ENCODE measurements around the gene PTAR1.
"Not testable (repeated sequence)": the region's sequence is repeated elsewhere in the genome, so short reads cannot be mapped to it uniquely, and the experiment has no call there.

PTAR1 gene, protein sequence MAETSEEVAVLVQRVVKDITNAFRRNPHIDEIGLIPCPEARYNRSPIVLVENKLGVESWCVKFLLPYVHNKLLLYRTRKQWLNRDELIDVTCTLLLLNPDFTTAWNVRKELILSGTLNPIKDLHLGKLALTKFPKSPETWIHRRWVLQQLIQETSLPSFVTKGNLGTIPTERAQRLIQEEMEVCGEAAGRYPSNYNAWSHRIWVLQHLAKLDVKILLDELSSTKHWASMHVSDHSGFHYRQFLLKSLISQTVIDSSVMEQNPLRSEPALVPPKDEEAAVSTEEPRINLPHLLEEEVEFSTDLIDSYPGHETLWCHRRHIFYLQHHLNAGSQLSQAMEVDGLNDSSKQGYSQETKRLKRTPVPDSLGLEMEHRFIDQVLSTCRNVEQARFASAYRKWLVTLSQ

DNA sequence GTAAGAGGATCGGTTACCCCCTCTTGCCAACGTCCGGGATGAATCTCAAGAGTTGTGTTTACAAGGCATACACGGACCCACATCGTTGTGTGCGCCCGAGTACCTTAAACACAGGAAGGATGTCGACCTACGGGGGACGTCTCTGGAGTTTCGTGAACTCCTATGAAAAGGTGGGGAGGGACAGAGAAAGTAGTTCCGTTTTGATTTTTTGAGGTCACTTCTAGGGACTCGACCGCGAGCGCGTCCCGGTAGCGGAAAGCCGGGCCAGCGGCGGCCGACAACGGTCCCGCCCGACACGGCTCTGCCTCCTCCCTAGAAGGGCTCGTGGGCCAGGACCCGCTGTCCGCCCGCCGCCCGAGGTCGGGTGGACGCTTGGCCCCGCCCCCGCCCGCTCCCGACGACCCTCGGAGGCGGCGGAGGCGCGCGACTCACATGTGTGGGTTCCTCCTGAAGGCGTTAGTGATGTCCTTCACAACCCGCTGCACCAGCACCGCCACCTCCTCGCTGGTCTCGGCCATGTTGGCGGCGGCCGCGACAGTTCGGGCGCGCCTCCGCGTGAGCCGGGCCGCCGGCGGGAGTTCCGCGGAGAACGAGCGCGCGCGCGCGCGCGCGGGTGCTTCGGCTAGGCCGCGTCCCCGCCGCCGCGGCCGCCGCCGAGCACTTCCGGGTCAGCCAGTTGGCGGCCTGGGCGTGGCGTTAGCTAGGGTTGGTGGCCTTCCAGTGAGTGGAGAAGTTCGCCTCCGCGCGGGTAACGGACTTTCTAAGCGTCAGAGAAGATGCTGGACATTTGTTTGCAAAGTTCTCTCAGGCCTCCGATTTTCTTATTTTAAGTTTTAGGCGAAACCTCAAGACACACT lies at the start of gene PTAR1:
PTAR1 (minus strand) TSS at position 591 of the 857 bp plus-strand sequence; CDS start at position 518, 73 bp downstream.
- peak; percentile 88 for DNase-seq

DNA sequence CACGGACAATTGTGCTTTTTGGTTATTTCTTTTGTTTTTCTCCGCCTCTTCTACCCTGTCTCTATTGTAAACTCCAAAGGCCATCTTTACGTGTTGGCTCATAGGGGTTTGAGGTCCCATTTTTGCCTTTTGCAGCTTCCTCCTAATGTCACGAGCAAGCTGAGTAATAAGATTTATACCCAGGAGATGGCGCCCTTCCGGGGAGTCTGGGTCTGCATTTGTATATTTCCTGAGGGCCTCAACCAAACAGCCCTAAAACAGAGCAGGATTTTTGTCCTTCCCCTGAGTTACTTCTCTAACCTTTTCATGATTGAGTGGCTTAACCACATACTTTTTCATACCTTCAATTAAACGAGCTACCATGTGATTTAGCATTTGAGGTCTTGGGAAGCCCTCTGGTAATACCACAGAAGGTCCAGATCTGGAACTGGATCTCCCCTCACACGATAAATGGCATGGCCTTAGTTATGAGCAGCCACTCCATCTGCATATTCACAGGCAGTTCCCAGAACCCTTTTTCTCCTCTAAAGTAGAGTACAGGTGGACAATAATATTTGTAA lies 49.6 kb upstream of the PTAR1 start:
- DNase-seq = peak; percentile 3

DNA sequence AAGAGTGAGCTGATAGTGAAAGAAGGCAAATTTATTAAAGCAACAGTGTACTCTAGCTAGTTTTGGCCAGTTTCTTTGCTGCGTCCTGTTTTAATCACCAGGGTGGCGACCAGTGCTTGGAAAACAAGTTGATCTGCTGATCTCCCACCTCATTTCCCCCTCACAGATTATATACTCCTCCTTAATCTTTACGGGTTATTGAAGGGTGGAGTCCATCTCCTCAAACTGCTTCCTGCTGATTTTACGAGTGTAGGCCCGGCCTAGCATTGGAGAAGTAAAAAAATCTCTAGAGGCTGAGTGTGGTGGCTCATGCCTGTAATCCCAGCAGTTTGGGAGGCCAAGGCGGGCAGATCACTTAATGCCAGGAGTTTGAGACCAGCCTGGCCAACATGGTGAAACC lies 46.8 kb upstream of the PTAR1 start:
- no peak for DNase-seq

DNA sequence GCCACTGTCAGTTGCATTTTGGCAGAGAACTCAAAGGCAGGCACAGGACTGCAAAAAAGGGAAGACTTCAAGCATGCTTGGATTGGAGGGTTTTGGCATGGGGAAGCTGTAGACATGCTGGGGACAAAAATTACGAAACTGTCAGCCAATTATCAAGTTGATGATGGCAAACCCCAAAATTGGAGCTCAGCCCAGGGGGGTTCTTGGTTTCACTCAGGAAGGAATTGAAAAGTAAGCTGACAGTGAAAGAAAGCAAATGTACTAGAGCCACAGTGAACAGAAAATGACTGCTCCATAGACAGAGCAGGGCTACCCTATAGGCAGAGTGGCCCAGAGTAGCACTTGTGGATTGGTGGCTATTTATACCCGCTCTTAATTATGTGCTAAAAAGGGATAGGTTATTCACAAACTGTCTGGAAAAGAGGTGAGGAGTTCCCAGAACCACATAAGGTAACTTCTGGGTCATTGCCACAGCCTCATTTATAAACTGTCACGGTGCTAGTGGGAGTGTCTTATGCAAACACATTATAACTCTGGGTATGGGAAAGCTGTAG lies 46.2 kb upstream of the PTAR1 start:
- no peak for DNase-seq

DNA sequence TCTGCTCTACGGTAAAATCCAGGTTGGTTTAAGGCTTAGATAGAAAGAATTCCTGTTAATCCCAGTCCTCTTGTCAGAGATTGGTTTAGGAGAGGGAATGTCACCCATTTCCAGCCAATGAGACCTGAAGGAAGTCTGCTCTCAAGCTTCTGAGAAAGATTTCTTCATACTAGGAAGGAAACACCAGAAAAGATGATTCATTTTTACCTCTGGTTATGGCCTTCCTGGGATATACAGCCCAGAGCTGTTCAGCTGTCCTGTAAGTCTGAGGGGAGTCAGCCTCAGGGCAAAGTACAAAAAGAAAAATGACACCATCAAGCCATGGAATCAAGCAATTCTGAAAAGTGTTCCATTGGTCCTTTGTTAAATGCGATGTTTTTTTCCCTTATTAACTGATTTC lies 42.2 kb upstream of the PTAR1 start:
- no peak for DNase-seq

DNA sequence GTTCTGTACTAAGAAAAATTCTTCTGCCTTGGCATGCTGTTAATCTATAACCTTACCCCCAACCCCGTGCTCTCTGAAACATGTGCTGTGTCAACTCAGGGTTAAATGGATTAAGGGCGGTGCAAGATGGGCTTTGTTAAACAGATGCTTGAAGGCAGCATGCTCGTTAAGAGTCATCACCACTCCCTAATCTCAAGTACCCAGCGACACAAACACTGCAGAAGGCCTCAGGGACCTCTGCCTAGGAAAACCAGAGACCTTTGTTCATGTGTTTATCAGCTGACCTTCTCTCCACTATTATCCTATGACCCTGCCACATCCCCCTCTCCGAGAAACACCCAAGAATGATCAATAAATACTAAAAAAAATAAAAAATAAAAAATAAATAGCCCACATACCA lies 40.2 kb upstream of the PTAR1 start:
- DNase-seq = not testable (repeated sequence)

DNA sequence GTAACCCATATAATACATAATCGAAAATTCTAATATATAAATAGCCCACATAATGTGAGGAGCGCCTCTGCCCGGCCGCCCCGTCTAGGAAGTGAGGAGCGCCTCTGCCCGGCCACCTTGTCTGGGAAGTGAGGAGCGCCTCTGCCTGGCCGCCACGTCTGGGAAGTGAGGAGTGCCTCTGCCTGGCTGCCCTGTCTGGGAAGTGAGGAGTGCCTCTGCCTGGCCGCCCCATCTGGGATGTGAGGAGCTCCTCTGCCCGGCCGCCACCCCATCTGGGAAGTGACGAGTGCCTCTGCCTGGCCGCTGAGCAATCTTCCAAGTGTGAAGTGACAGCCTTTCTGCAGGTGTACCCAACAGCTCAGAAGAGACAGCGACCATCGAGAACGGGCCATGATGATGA lies 39.7 kb upstream of the PTAR1 start:
- not testable (repeated sequence) for DNase-seq

DNA sequence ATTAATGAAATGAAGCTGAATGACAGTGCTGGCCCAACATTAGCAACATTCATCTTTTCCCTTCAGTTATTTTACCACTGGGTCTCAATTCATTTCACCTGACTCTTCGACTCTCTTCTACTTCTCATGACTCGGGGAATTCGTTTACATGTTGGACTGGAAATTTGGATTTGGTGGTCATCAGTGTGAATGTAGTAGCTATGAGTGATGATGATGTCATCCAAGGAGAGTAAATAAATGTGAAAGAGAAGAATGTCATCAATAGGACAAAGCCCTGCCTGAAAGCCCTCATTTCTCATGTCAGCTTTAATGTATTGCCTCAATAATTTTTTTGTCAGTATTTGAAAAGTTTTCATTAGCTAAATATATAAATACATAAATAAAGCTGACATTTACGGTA lies 38.9 kb upstream of the PTAR1 start:
- no peak for DNase-seq

DNA sequence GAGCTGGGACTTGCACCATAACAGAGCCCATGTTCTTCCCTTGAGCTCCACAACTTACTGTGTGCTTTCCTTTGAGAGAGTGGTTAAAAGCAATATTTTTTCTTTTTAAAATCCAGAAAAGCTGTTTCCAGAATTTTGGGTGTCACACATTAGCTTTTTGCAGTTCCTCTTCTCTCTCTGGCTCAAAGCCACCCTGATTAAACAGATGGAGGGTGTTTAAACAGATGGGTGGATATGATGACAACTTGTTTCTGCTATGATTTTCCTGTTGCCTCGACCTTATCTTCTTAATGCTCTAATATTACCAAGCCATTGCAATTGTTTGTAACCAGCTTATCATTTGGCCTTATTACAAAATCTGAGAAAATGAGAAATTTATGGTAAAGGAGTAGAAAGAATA lies 37.9 kb upstream of the PTAR1 start:
- DNase-seq = no peak

DNA sequence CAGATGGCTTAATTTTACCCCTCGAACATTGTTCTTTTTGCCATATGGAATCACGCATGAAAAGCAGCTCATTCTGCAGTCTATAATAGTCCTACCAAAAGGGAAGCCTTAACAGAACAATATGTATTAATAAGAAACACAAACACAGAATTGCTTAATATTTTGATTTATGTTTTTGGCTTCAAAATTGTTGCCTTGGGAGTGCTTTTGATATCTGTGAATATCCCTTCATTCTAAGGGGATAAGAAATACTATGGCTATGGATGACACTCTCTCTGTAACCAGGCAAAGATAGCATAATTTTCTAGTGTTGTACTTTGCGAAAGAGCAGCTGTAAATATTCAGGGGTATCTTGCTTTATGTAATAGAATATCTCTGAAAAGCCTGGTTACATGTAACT lies 34.5 kb upstream of the PTAR1 start:
- DNase-seq = no peak

DNA sequence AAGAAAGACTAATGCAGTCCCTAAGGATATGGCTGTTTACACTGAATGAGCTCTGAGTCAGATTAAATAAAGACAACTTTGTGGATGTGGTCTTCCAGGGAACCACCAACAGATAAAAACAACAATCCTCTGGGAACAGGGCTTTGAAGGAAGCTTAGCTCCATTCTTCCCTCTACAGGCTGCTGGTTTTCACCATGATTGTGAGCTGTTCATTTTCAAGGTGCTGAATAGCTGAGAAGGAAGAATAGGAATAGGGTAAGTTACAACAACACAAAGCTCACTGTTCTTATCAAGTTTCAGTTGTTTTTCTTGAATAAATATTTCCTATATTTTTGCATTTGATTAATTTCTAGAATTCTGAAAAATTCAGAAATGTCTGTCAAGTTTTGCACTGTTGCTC lies 25.9 kb upstream of the PTAR1 start:
- DNase-seq = no peak

DNA sequence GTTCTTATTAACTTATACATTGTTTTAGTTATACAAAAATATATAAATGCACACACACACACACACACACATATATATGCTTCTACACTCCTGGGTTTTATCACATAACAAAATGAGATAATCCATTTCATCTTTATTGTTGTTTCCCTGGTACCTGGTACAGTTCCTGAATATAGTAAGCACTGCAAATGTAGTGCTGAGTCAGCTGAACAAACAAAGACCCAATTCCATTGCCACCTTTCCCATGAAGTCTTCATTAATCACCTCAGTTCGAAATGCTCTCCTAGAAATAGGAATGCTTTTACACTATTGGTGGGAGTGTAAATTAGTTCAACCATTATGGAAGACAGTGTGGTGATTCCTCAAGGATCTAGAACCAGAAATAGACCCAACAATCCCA lies 13.4 kb upstream of the PTAR1 start:
- no peak for DNase-seq

DNA sequence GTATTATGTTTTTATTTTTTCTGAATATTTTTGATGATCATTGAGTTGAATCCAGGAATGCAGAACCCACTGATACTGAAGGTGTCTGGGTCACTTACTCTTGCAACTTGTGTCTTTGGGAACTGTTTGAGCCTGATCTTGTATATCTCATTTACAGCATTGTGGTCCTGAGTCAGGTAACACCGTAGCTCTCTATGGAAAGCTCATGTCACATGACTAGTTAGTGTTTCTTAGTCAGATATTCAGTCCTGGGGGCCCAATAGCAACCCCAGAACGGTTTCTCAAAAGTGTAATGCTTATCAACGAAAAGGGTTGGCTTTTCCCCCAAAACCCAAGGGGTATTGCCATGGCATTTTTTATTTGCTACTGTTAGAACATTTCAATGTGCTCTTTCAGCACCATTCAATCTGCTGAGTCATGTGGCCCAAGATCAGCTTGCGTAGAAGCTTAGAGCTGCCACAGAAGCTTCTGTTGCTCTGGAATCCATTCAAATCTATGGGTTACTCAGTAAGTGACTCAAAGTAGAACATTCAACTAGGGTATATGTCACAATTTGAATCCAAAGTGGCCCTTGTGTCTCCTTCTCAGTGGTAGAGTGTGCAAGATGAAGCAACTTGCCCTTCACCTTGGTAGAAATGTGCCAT lies 12.1 kb upstream of the PTAR1 start:
- no peak for DNase-seq

DNA sequence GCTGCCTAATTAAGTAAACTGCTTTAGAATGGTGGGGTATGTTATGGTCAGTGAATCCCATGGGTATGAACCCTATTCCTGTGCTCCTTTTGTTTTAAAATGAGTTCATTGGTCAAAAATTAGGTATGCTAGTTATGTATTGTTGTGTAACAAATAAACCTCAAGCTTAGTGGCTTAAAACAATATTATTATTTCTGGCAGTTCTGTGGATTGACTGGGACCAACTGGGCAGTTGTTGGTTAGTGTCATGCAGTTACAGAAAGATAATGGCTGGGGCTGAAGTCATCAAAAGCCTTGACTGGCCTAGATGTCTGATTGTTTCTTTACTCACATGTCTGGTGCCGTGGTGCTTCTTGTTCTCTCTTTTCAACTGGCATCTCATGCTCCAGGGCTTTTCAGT lies 8.9 kb upstream of the PTAR1 start:
- DNase-seq = no peak

DNA sequence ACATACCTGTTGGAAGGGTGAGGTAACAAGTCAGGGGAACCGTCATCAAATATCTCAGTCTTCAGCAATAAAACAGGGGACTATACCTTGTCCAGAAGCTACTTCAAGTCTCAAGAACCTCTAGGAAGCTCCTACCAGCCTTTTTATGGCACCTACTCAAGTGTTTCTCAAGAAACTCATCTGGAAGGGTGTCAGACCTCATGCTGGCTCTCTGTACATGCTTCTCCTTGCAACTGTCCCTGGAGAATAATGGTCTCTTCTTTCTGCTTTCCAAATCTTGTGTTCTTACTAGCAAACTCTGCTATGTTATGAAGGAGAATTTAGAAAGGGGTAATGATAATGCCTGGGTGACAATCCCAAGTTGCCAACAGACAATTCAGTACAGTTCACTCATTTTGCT lies 8.3 kb upstream of the PTAR1 start:
- DNase-seq = no peak

DNA sequence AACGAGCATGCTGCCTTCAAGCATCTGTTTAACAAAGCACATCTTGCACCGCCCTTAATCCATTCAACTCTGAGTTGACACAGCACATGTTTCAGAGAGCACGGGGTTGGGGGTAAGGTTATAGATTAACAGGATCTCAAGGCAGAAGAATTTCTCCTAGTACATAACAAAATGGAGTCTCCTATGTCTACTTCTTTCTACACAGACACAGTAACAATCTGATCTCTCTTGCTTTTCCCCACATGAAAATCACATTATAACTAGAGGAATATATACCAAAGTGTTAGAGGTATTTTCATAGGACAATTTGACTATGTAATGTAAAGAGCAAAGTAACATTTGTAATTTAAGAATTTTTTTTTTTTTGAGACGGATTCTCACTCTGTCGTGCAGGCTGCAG lies 4.1 kb upstream of the PTAR1 start:
- not testable (repeated sequence) for DNase-seq

DNA sequence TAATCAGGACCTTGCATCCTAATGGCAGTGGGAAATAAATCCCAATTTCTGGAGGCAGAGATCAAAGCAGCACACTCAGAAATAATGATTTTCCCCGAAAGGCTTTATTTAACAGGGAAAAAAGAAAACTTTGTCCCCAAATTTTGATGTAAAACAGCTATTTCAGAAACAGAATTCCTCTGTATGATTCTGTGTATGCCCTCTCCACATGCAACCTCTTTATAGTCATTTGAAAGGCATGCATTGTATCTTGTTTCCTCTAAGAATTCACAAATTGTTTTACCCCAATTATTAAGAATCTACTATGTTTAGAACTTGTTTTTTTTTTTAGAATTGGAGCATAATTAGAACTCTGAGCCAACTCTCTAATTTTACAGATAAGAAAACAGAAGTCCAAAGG lies 2.7 kb upstream of the PTAR1 start:
- no peak for DNase-seq

DNA sequence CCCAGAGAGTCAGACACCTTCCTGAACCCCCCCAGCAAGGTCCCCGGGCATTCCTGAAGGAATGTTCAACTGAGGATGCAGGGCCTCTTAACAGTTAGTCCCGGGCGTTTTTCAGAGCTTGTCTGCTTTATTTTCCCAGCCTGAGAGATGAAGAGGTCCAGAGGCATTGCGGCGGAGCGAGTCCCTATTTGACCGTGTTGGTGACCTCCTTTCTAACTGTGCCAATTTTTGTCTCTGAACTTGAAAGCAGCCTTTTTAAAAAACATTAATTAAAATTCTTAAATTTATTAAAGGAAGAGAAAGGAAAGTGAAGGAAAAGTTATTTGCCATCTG lies 433 bp upstream of the PTAR1 start:
- DNase-seq = no peak

DNA sequence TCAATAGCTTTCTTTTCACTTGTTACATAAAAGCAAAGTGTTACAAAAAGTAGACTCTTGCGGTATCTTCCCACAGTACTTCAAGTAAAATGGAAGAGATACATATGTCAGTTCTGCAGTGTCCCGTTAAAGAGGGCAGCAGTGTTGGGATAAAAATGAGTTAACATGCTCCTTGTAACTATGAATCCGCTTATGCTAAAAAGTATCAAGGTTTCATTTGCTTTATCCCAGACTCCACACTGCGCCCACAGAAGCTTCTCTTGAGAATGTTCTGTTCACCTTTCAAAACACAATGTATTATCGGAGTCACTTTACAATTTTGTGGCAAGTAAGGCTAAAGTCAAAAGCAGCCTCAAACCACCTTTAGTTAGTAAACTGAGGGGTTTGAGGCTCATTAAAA lies 790 bp downstream of the PTAR1 start:
- no peak for DNase-seq

DNA sequence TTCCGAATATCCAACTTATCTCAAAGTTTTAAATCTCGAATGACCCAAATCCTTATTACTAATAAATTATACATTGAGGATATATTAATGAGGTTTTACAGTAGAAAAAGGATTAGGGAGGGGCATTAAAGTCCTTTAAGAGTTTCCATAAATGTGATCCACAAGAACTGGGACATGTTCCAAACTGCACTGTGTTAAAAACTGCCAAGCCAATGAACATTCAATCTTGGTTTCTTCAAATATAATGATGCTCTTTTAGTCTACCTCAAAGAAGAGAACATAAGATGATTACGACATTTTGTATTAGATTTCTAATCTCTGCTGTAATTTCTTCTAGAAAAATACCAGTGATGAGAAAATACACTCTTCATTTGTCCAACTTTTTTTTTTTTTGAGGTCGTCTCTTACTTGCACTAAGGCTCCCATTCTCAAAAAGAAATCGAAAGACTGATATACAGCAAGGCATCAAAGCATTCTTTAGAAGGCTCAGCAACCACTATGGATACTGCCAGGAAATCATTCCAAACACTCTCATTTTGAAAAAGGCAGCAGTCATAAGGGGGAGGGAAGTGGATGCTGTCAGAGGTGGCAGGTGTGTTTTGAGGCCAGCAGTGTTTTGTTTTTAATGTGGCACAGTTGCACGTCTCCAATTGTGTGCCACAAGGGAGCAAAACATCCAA lies 1.7 kb downstream of the PTAR1 start:
- no peak for DNase-seq

DNA sequence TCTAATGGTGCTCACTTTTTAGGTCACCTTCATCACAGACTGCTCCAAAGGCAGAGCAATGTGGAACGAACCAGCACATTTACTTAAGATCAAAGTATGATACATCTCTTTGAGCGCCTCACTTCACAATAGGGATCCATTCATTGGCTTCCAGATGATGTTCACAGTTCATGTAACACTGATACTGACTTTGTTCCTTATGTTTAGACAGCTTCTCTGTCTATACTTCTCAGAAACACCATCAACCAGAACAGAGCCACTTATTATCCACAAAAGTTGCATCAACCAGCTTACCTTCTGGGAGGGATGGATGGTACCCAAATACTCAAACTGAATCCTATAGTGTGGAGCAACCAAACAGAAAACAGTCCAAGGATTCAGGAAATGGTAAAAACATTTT lies 4.6 kb downstream of the PTAR1 start:
- DNase-seq = no peak

DNA sequence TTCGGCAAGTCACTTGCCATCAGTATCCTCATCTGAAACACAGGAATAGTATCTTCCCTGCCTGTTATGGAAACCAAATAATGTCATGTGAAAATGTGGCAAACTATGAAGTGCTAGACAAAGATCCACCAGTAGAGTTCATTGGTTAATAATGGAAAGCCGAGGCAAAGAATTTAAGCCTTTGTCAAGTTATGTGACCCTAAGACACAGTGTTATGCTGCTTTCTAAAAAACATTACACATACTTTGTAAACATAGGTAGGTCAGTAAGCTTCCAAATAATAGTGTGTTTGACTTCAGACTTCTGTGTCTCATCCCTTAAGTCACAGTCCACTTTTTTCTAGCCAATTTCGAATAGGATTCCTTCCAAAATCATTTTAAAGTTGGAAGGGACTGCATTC lies 6.0 kb downstream of the PTAR1 start:
- no peak for DNase-seq

DNA sequence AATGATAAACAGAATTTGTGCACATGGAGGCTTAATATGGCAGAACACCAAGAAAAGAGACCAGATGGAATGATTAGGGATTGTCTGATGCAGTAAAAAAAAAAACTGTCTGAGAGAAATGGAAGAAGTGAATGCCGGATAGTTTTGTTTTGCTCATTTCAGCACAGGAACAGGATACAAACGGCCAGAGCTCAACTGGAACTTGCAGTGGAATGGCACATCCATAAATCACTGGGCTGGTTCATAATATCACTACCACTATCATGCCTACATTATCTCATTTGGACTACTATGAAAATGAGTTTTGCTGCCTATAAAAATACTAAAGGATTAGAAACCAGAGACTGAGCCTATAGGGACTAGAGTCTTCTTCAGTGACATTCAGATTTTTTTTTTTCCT lies 9.7 kb downstream of the PTAR1 start:
- DNase-seq = no peak
